HG03175 (cell line): ENCODE results near the gene ARHGAP26.

ENCODE experiments used
- ATAC-seq: cut with Tn5 transposase; IDR thresholded peaks from one replicate; pipeline ENCODE4 v1.9.1; 2021; ENCODE audit warnings: mild to moderate bottlenecking, moderate library complexity; ENCODE audit not compliant: unreplicated experiment

Gene ARHGAP26

DNA sequence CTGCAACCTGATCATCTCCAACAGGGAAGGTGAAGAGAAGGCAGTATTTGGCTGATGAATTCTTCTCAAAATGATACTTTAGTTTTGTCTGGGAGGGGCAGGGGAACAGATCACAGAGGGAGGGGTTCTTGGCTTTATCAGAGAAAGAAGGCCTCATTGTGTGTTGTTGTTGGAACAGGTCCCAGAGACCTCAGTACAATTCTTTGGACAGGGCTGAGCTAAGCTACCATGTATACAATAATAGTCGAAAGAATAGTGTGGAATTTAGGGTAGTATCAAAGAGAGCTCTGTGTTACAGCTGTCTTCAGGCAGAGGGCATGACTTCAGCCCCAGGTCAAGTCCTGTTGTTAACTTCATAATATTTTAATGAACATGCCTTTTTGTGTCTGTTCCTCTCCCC lies 39.9 kb downstream of the ARHGAP26 start:
- no peak for ATAC-seq

GRCh38 chr5:142810743-142811290 lies 40.6 kb downstream of the ARHGAP26 start:
- no peak for ATAC-seq

GRCh38 chr5:142811866-142812557 lies 41.8 kb downstream of the ARHGAP26 start:
- no peak for ATAC-seq

- ATAC-seq = no peak
Measured at GRCh38 chr5:142813220-142813619, 43.0 kb downstream of the ARHGAP26 start.

DNA sequence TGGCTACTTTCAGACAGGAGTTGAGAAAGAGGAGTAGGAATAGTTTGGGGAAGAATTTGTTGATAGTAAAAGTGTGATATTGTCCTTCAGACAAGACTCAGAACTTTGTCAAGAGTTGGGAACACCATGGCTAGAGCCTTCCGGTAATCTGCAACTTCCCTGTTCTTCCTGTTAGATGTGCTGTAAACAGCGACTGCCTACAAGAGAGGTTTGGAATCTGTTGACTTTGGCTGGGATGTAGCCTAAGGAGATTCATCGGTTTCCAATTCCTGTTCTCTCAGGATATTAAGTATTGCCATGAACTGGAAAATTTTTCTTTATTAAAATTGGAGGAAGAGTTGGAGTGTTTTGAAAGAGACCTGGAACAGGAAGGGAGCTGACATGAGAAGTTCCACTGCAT lies 43.9 kb downstream of the ARHGAP26 start:
- no peak for ATAC-seq

- no peak for ATAC-seq
Measured at GRCh38 chr5:142815469-142815868, 45.3 kb downstream of the ARHGAP26 start.

DNA sequence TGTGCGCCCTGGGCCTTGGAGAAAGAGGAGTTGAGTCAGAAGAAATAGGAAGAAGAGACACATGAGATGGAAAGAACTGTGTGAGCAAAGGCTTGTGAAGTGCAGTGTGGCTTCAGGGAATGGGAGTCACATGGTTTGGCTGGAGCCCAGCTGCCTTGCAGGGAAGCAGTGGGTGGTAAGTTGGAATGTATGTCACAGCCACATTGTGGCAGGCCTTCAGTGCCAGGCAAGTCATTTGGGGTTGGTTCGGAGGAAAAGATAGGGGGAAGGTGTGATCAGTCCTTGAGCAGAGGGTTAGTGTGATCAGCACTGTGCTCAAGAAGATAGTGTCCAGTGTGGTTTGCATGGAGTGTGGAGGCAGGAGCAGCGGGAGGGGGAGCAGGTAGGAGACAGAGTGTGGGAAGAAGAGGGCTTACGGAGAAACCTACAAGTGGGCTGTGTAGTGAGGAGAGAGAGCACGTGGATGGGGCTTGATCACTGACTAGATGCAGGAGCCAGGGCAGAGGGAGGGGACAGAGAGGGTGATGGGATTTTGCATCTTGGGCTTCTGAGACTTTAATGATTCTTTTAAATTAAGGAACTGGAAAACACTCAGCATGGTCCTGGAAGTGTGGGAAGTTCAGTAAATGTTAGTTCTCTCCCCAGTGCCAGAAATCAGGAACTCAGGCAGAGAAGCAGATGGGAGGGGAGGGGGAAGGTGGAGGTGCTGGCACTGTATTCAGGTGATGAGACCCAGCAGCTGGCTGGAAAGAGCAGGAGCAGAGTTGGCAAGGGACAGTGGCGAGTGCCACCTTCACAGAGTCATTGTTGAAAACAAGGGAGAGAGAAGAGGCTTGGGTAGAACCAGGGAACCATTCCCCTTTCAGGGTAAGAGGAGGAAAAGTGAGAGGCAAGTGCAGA lies 46.6 kb downstream of the ARHGAP26 start:
- no peak for ATAC-seq

DNA sequence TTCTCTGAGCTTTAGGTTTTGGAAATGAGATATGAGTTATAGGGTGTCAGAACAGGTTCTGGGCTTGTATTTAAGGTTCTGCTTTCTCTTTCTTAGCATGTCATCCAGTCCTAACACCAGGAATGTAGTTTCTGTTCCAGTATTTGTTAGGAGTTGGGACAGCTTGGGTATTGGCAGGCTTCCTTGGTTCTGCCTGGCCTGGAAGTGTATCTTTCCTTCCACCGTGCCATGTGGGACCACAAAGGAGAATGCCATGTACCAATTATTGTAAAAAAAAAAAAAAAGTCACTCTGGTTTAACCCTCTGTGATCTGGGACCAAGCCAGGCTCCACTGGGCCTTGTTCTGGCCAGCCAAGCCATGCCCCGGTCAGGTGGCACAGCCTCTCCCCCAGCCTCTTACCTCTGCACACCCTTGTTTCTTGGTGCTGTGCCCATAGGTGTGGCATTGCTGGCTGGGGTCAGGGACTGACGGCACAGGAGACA lies 47.8 kb downstream of the ARHGAP26 start:
- ATAC-seq = no peak

DNA sequence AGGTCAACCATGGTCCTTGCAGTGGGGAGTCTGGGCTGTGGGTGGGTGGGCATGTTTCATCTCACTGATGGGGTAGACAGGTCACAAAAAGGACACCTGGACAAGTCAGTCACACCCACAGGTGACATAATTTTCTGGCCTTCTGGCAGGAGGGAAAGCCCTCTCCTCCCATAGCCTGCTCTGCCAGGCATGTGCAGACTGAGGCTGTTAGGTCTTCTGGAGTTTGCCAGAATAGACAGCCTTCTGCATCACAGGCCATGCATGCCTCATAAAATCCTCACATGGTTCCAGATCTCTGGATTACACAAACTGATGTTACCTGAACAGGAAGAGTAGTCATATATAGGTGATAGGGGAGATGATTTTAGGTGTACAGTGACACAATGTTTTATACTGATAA lies 49.1 kb downstream of the ARHGAP26 start:
- ATAC-seq = no peak

GRCh38 chr5:142819825-142820224 lies 49.6 kb downstream of the ARHGAP26 start:
- ATAC-seq = no peak

- ATAC-seq = no peak
Measured at GRCh38 chr5:142820447-142820846, 50.3 kb downstream of the ARHGAP26 start.

- no peak for ATAC-seq
Measured at GRCh38 chr5:142821034-142821732, 51.0 kb downstream of the ARHGAP26 start.

- ATAC-seq = peak; percentile 83
Measured at GRCh38 chr5:142821733-142822487, 51.7 kb downstream of the ARHGAP26 start.

DNA sequence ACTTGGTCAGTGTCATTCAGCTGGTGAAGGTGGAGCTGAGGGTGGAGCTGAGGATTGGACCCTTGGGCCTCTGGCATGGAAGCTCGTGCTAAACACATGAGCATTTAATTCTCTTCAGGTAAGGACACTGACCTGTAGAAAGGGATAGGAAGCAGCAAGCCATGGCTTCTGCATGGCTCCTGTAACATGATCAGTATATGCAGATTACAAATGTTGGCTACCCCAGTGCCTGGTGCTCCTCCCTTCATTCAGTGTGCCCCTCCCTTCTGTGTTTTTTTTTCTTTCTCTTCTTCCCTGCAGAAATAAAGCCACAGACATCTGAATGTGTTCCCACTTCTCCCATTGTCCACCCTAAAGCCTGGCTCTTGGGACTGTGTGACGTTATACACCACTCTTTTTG lies 52.9 kb downstream of the ARHGAP26 start:
- no peak for ATAC-seq

DNA sequence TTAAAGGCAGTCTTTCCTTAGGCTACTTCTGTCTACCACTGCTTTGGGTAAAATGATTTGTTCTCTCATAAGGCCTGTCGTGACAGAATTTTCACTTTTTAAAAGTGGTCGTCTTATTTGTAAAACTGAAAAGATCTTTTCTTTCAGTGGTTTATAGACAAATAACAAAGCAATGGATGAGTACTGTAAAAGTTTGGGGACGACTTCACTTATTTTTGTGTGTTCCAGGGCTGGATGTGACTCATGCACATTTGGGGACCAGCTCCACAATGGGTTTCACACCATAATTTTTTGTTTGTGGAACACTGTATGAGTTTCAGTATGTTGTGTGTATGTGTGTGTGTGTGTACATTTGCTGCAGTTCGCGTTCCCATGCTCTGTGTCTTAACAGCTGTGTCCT lies 53.6 kb downstream of the ARHGAP26 start:
- ATAC-seq = no peak

- no peak for ATAC-seq
Measured at GRCh38 chr5:142824391-142824790, 54.2 kb downstream of the ARHGAP26 start.

DNA sequence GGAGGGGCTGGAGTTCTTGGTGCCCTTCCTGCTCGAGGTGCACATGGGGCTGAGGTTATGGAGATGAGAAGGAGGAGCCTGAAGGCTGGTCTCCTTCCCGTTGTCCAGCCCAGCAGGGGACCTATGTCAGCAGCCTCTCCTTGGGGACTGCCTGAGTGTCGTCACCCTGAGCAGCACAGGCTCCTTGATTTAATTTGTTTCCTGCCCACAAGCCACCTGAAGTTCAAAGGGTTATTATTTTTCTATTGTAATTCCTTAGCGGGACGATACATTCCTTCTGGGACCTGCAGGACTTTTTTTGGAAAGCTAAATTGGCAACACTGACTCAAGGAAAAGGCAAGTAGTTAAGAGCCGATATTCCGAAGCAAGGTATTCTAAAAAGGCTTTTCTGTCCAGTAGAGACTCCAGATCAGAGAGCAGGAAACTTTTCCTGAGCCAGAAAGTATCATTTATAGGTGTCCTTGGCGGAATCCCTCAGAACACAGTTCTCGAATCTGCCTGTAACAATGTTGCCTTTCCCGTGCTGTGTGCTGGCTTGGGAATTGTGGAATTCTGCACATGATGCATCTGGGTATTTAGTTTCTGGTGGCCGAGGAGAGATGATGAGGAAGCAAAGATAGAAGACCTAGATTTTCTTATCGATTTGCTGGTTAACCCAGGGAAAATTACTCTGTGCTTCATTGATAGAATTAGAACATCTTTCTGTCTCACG lies 55.4 kb downstream of the ARHGAP26 start:
- ATAC-seq = no peak

- ATAC-seq = no peak
Measured at GRCh38 chr5:142826093-142826492, 55.9 kb downstream of the ARHGAP26 start.

GRCh38 chr5:142826741-142827492 lies 56.7 kb downstream of the ARHGAP26 start:
- ATAC-seq = peak; percentile 52
